Testis (tissue), 3 donors: ENCODE results near the gene TMEM273. TPM values are rescaled to one million over a fixed set of nuclear protein-coding genes. Genes with fewer than 3 reads are reported as not detected.

Experiments
- DNase-seq: peaks from one replicate; pipeline ENCODE4 v3.0.0-alpha.2; 2019
- H3K27ac ChIP-seq, 2 donors: fragments of 200-600 bp; sonication (generic); one replicate each; pipeline ENCODE4 v1.5.1; 2019
- H3K27me3 ChIP-seq: fragments of 200-600 bp; sonication (generic); one replicate; pipeline ENCODE4 v1.5.1; 2019
- H3K36me3 ChIP-seq: fragments of 200-600 bp; sonication (generic); one replicate; pipeline ENCODE4 v1.5.1; 2017; ENCODE audit warnings: low read depth; ENCODE audit errors: missing control alignments
- H3K4me1 ChIP-seq: fragments of 200-600 bp; sonication (generic); one replicate; pipeline ENCODE4 v1.5.1; 2019
- H3K4me3 ChIP-seq, 2 donors: fragments of 200-600 bp; sonication (generic); one replicate each; pipeline ENCODE4 v1.5.1; 2017 to 2019
- H3K9me3 ChIP-seq: fragments of 200-600 bp; sonication (generic); one replicate; pipeline ENCODE4 v1.5.1; 2017
- CTCF ChIP-seq, 3 experiments: fragments of 450-650 bp in 2 of 3; fragments of 200-600 bp in 1 of 3; sonication (generic) in 1 of 3; IDR thresholded peaks; one replicate each; pipeline ENCODE4 v1.5.1; 2016 to 2019; ENCODE audit warnings: antibody characterized with exemption in 3 of 3, mild to moderate bottlenecking in 2 of 3, moderate library complexity in 1 of 3
- POLR2A ChIP-seq: fragments of 450-650 bp; IDR thresholded peaks from one replicate; pipeline ENCODE4 v1.6.1; 2017; ENCODE audit warnings: antibody characterized with exemption, mild to moderate bottlenecking, moderate library complexity
- WGBS, 2 donors: methylation state at CpG; one replicate each; pipeline ENCODE4 v1.1.5; 2018; 5-methylcytosine and 5-hydroxymethylcytosine counted together
- intact Hi-C: fragments of 100-400 bp; cut with DNase I; formaldehyde crosslinking; loops from one replicate; pipeline ENCODE4 v1.15.1; 2023; ENCODE audit warnings: low total_unique reads
- polyA plus RNA-seq: library from polyadenylated mRNA; stranded (reverse); fragments of 350-450 nt; fragmentation: Illumina TruSeq; extraction: RNeasy Lipid Tissue Mini Kit (QIAGEN cat#74804); gene quantifications from one replicate; pipeline ENCODE4 v1.2.3, GENCODE V29; 2014; ENCODE audit warnings: low read depth, low replicate concordance; ENCODE audit not compliant: insufficient read depth
- total RNA-seq, 2 donors: library from RNA; depleted of rRNA; stranded (reverse); fragments of >200 nt; gene quantifications; one replicate each; pipeline ENCODE4 v1.2.3, GENCODE V29; 2016

TMEM273 gene
- total and polyA plus RNA-seq, 3 donors from 2014 or later = 4.5 to 8.2 (median 5.3) TPM

GRCh38 chr10:49208996-49209395 lies 20.8 kb upstream of the TMEM273 start:
- Histone ChIP-seq H3K4me1 (no peaks in the 10 kb centered on the region), H3K27ac (no peak overlapping the region), H3K4me3 (no peak overlapping the region), H3K36me3 (no peaks in the 10 kb centered on the region), H3K9me3 (no peaks in the 10 kb centered on the region), H3K27me3 (no peaks in the 10 kb centered on the region)
- intact Hi-C loops = no loop called here
- no peak for TF ChIP-seq CTCF (IDR thresholded peaks at IDR 0.05)
- no peak for TF ChIP-seq POLR2A
- DNase-seq = no peak
- 100% methylated on average over 2 of the region's 2 CpGs for WGBS, 2 donors

- no peak overlapping the region for H3K27ac ChIP-seq
- no peak for TF ChIP-seq CTCF (IDR thresholded peaks at IDR 0.05)
- no peak for TF ChIP-seq POLR2A
- DNase-seq = no peak
- WGBS, 2 donors = 78 to 81% methylated on average over 9 of the region's 9 CpGs
- no peaks in the 10 kb centered on the region for H3K9me3 ChIP-seq
- no peak overlapping the region for H3K4me3 ChIP-seq
- H3K27me3 ChIP-seq = no peaks in the 10 kb centered on the region
- intact Hi-C loops = no loop called here
- no peaks in the 10 kb centered on the region for H3K36me3 ChIP-seq
- H3K4me1 ChIP-seq = no peaks in the 10 kb centered on the region
Measured at GRCh38 chr10:49207936-49208487, 19.8 kb upstream of the TMEM273 start.

GRCh38 chr10:49207113-49207512 lies 18.9 kb upstream of the TMEM273 start:
- no peaks in the 10 kb centered on the region for H3K36me3 ChIP-seq
- WGBS, 2 donors = 86% methylated on average over 3 of the region's 3 CpGs
- no peaks in the 10 kb centered on the region for H3K27me3 ChIP-seq
- H3K4me3 ChIP-seq = no peak overlapping the region
- H3K4me1 ChIP-seq = no peaks in the 10 kb centered on the region
- DNase-seq = no peak
- H3K27ac ChIP-seq = no peak overlapping the region
- TF ChIP-seq POLR2A (no peak), CTCF (IDR thresholded peaks at IDR 0.05) (no peak)
- intact Hi-C loops = no loop called here
- no peaks in the 10 kb centered on the region for H3K9me3 ChIP-seq

- H3K4me3 ChIP-seq = no peak overlapping the region
- no peak for DNase-seq
- no peaks in the 10 kb centered on the region for H3K36me3 ChIP-seq
- H3K27ac ChIP-seq = no peak overlapping the region
- 73 to 81% methylated on average over 3 of the region's 3 CpGs for WGBS, 2 donors
- H3K27me3 ChIP-seq = no peaks in the 10 kb centered on the region
- intact Hi-C loops = no loop called here
- H3K4me1 ChIP-seq = no peaks in the 10 kb centered on the region
- no peak for TF ChIP-seq POLR2A
- no peak for TF ChIP-seq CTCF (IDR thresholded peaks at IDR 0.05)
- H3K9me3 ChIP-seq = no peaks in the 10 kb centered on the region
Measured at GRCh38 chr10:49205206-49205605, 17.0 kb upstream of the TMEM273 start.

- WGBS, 2 donors = 57 to 76% methylated on average over 1 of the region's 1 CpG
- no peak for DNase-seq
- no peak for TF ChIP-seq CTCF (IDR thresholded peaks at IDR 0.05)
- TF ChIP-seq POLR2A = no peak
- intact Hi-C loops = no loop called here
- Histone ChIP-seq H3K36me3 (no peaks in the 10 kb centered on the region), H3K4me3 (no peak overlapping the region), H3K4me1 (no peaks in the 10 kb centered on the region), H3K27ac (no peak overlapping the region), H3K27me3 (no peaks in the 10 kb centered on the region), H3K9me3 (no peaks in the 10 kb centered on the region)
Measured at GRCh38 chr10:49204119-49204518, 15.9 kb upstream of the TMEM273 start.
